ENCODE data around the gene SHROOM3. TPM values are rescaled to one million over a fixed set of nuclear protein-coding genes. Genes with fewer than 3 reads are reported as not detected.

SHROOM3 gene
- total RNA-seq, 1 donor from 2014 or later = 16.2 TPM

GRCh38 chr4:76441881-76442280 lies 6.9 kb downstream of the SHROOM3 start:
- Histone ChIP-seq H3K36me3 (no peaks in the 10 kb centered on the region), H3K4me3 (no peak overlapping the region), H3K27me3 (ENCODE audit: low read depth) (peaks cover 26% of the 10 kb centered on the region), H3K27ac (replicated peaks) (no peak overlapping the region), H3K9me3 (replicated peaks) (no peaks in the 10 kb centered on the region), H3K4me1 (no peaks in the 10 kb centered on the region)
- TF ChIP-seq CTCF (IDR thresholded peaks at IDR 0.05; ENCODE audit: borderline replicate concordance) = no peak
- intact Hi-C loops (cut with micrococcal nuclease) = no loop called here
- no peak for DNase-seq

DNA sequence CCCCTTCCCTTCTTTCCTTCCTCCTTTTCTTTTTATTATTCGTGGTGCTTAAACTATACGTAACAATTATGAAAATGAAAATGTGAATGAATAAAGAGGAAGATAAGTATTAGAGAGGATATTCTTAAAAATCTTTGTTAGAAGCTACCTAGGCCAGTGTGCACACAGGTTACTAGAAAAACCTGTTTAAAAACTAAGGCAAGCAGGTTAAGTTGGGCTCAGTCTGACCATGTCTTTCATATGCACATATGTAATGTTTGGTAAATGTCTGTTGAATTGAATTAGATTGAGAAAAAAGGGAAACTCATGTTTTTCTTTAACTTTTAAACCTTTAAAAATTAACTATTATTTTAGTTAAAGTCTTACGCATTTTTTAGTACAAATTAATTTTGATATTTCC lies 7.8 kb downstream of the SHROOM3 start:
- Histone ChIP-seq H3K4me3 (no peak overlapping the region), H3K36me3 (no peaks in the 10 kb centered on the region), H3K27me3 (ENCODE audit: low read depth) (peaks cover 17% of the 10 kb centered on the region), H3K9me3 (replicated peaks) (no peaks in the 10 kb centered on the region), H3K4me1 (no peaks in the 10 kb centered on the region), H3K27ac (replicated peaks) (no peak overlapping the region)
- no peak for TF ChIP-seq CTCF (IDR thresholded peaks at IDR 0.05; ENCODE audit: borderline replicate concordance)
- DNase-seq = no peak
- intact Hi-C loops (cut with micrococcal nuclease) = no loop called here

DNA sequence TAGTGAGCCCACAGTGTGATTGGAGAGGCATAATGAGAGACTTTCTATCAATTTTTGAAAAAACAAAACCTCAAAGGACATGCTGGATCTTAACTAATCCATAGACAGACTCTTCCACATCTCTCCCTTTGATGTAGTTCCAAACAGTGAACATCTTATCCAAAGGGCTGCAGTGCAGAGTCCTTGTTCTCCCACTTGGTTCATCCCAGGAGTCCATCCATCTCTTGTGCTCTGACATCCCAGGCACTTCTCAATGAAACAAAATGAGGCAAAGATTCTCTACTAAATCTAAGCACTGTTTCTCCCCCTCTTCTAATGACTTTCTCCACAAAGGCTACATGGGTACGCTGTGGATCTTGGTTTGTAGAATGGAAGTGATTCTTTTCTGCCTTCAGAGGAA lies 8.3 kb downstream of the SHROOM3 start:
- DNase-seq = no peak
- Histone ChIP-seq H3K27me3 (ENCODE audit: low read depth) (peaks cover 13% of the 10 kb centered on the region), H3K4me1 (no peaks in the 10 kb centered on the region), H3K9me3 (replicated peaks) (no peaks in the 10 kb centered on the region), H3K4me3 (no peak overlapping the region), H3K27ac (replicated peaks) (no peak overlapping the region), H3K36me3 (no peaks in the 10 kb centered on the region)
- no peak for TF ChIP-seq CTCF (IDR thresholded peaks at IDR 0.05; ENCODE audit: borderline replicate concordance)
- intact Hi-C loops (cut with micrococcal nuclease) = no loop called here

DNA sequence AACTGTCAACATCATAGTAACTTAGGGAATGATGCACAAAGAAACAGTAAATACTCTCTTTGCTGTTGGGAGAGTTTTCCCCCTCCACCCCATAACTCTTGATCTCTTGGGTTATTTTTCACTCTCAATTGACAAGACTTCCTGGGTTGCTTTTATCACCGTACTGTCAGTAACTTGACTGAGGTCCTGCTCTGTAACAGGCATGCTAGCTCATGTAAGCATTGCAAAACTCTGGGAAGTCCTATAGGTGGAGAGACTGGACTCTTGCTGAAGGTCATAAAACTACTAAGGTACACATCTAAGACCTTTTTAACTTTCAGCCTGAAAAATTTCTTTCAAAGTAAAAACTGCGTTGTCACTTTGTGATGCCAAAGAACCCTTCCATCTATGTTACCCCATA lies 10.9 kb downstream of the SHROOM3 start:
- no peaks in the 10 kb centered on the region for H3K36me3 ChIP-seq
- H3K27ac ChIP-seq (replicated peaks) = no peak overlapping the region
- H3K27me3 ChIP-seq (ENCODE audit: low read depth) = peaks cover 13% of the 10 kb centered on the region
- H3K9me3 ChIP-seq (replicated peaks) = no peaks in the 10 kb centered on the region
- TF ChIP-seq CTCF (IDR thresholded peaks at IDR 0.05; ENCODE audit: borderline replicate concordance) = no peak
- DNase-seq = no peak
- intact Hi-C loops (cut with micrococcal nuclease) = no loop called here
- H3K4me3 ChIP-seq = no peak overlapping the region
- no peaks in the 10 kb centered on the region for H3K4me1 ChIP-seq

- Histone ChIP-seq H3K27ac (replicated peaks) (no peak overlapping the region), H3K36me3 (no peaks in the 10 kb centered on the region), H3K9me3 (replicated peaks) (no peaks in the 10 kb centered on the region), H3K4me1 (no peaks in the 10 kb centered on the region), H3K27me3 (ENCODE audit: low read depth) (peaks cover 13% of the 10 kb centered on the region), H3K4me3 (no peak overlapping the region)
- intact Hi-C loops (cut with micrococcal nuclease) = no loop called here
- TF ChIP-seq CTCF (IDR thresholded peaks at IDR 0.05; ENCODE audit: borderline replicate concordance) = no peak
- no peak for DNase-seq
These were observed 12.4 kb downstream of the SHROOM3 start for GRCh38 chr4:76447393-76447851.

- intact Hi-C loops (cut with micrococcal nuclease) = no loop called here
These were observed 13.2 kb downstream of the SHROOM3 start for GRCh38 chr4:76448211-76448610.

More at GRCh38 chr4:76448211-76448610, 13.2 kb downstream of the SHROOM3 start:
- DNase-seq = no peak
- Histone ChIP-seq H3K4me1 (no peaks in the 10 kb centered on the region), H3K9me3 (replicated peaks) (no peaks in the 10 kb centered on the region), H3K27me3 (ENCODE audit: low read depth) (peaks cover 13% of the 10 kb centered on the region), H3K27ac (replicated peaks) (no peak overlapping the region), H3K4me3 (no peak overlapping the region), H3K36me3 (no peaks in the 10 kb centered on the region)
- no peak for TF ChIP-seq CTCF (IDR thresholded peaks at IDR 0.05; ENCODE audit: borderline replicate concordance)
